ENCODE measurements around the gene CALN1.
"Not testable (repeated sequence)": the region's sequence is repeated elsewhere in the genome, so short reads cannot be mapped to it uniquely, and the experiment has no call there.

CALN1 gene

GRCh38 chr7:71867626-71868025 lies 544.5 kb downstream of the CALN1 start:
- no peak for DNase-seq (ENCODE audit: low spot score)

- DNase-seq (ENCODE audit: low spot score) = no peak
Observed at GRCh38 chr7:71865172-71865571, 547.0 kb downstream of the CALN1 start.

- no peak for DNase-seq (ENCODE audit: low spot score)
Observed at GRCh38 chr7:71864130-71864529, 548.0 kb downstream of the CALN1 start.

GRCh38 chr7:71860572-71860971 lies 551.6 kb downstream of the CALN1 start:
- DNase-seq (ENCODE audit: low spot score) = no peak

- no peak for DNase-seq (ENCODE audit: low spot score)
Observed at GRCh38 chr7:71857338-71857737, 554.8 kb downstream of the CALN1 start.

GRCh38 chr7:71854546-71855397 lies 557.4 kb downstream of the CALN1 start:
- DNase-seq (ENCODE audit: low spot score) = no peak

- no peak for DNase-seq (ENCODE audit: low spot score)
Observed at GRCh38 chr7:71851776-71852498, 560.2 kb downstream of the CALN1 start.

- DNase-seq (ENCODE audit: low spot score) = no peak
Observed at GRCh38 chr7:71846160-71846559, 566.0 kb downstream of the CALN1 start.

GRCh38 chr7:71843676-71844075 lies 568.5 kb downstream of the CALN1 start:
- peak; percentile 59 for DNase-seq (ENCODE audit: low spot score)

- no peak for DNase-seq (ENCODE audit: low spot score)
Observed at GRCh38 chr7:71842786-71843185, 569.4 kb downstream of the CALN1 start.

- DNase-seq (ENCODE audit: low spot score) = peak; percentile 56
Observed at GRCh38 chr7:71842381-71842780, 569.8 kb downstream of the CALN1 start.

GRCh38 chr7:71835056-71835455 lies 577.1 kb downstream of the CALN1 start:
- no peak for DNase-seq (ENCODE audit: low spot score)

GRCh38 chr7:71829515-71829914 lies 582.6 kb downstream of the CALN1 start:
- DNase-seq (ENCODE audit: low spot score) = peak; percentile 32

GRCh38 chr7:71828361-71828760 lies 583.8 kb downstream of the CALN1 start:
- DNase-seq (ENCODE audit: low spot score) = peak; percentile 71

- no peak for DNase-seq (ENCODE audit: low spot score)
Observed at GRCh38 chr7:71826141-71826540, 586.0 kb downstream of the CALN1 start.

GRCh38 chr7:71824006-71824760 lies 588.0 kb downstream of the CALN1 start:
- DNase-seq (ENCODE audit: low spot score) = peak; percentile 34

- DNase-seq (ENCODE audit: low spot score) = not testable (repeated sequence)
Observed at GRCh38 chr7:71822406-71822805, 589.7 kb downstream of the CALN1 start.

- DNase-seq (ENCODE audit: low spot score) = no peak
Observed at GRCh38 chr7:71817916-71818315, 594.2 kb downstream of the CALN1 start.

- no peak for DNase-seq (ENCODE audit: low spot score)
Observed at GRCh38 chr7:71808115-71808514, 604.0 kb downstream of the CALN1 start.

GRCh38 chr7:71804256-71804655 lies 607.9 kb downstream of the CALN1 start:
- no peak for DNase-seq (ENCODE audit: low spot score)

GRCh38 chr7:71801976-71802375 lies 610.2 kb downstream of the CALN1 start:
- DNase-seq (ENCODE audit: low spot score) = no peak

GRCh38 chr7:71800321-71800720 lies 611.8 kb downstream of the CALN1 start:
- no peak for DNase-seq (ENCODE audit: low spot score)

- no peak for DNase-seq (ENCODE audit: low spot score)
Observed at GRCh38 chr7:71795410-71795809, 616.7 kb downstream of the CALN1 start.

All from cerebellar cortex (tissue), 1 donor.